Left ventricle myocardium inferior (tissue), 1 donor: ENCODE data around the gene DGKD. TPM values are rescaled to one million over a fixed set of nuclear protein-coding genes. Genes with fewer than 3 reads are reported as not detected.
A peak's percentile ranks its signal among the peaks of the same experiment; 100 is the strongest.

ENCODE experiments used
- DNase-seq: peaks from one replicate; pipeline ENCODE4 v3.0.0-alpha.2; 2020
- H3K27ac ChIP-seq: fragments of 200-600 bp; replicated peaks from 2 replicates; pipeline ENCODE4 v1.8.0; 2021
- H3K27me3 ChIP-seq: fragments of 200-600 bp; 2 replicates; pipeline ENCODE4 v1.8.0; 2021; ENCODE audit warnings: low read depth
- H3K36me3 ChIP-seq: fragments of 200-600 bp; 2 replicates; pipeline ENCODE4 v1.8.0; 2021
- H3K4me1 ChIP-seq: fragments of 200-600 bp; 2 replicates; pipeline ENCODE4 v1.8.0; 2021
- H3K4me3 ChIP-seq: fragments of 200-600 bp; 2 replicates; pipeline ENCODE4 v1.8.0; 2021; ENCODE audit warnings: mild to moderate bottlenecking, moderate library complexity
- H3K9me3 ChIP-seq: fragments of 200-600 bp; replicated peaks from 2 replicates; pipeline ENCODE4 v1.8.0; 2021
- intact Hi-C: fragments of 100-400 bp; cut with micrococcal nuclease; formaldehyde crosslinking; loops from one replicate; pipeline ENCODE4 v1.11.0; 2022
- total RNA-seq: library from RNA; stranded (reverse); fragmentation: NEBNext Ultra II Directional; extraction: Animal tissue kit (Norgen Biotek cat#: 25700); gene quantifications from one replicate; pipeline ENCODE4 v1.2.1, GENCODE V29; 2021
- TF ChIP-seq, protein P1 (sequence below): fragments of 200-600 bp; IDR thresholded peaks from 2 replicates; pipeline ENCODE4 v1.8.0; 2021; ENCODE audit warnings: antibody characterized with exemption, mild to moderate bottlenecking, borderline replicate concordance
- donor health status: DM: no; HTN: yes; CAD: no; lungs with severe emphysema.

DGKD gene
- total RNA-seq, 1 donor from 2014 or later, result 41.7 TPM

DNA sequence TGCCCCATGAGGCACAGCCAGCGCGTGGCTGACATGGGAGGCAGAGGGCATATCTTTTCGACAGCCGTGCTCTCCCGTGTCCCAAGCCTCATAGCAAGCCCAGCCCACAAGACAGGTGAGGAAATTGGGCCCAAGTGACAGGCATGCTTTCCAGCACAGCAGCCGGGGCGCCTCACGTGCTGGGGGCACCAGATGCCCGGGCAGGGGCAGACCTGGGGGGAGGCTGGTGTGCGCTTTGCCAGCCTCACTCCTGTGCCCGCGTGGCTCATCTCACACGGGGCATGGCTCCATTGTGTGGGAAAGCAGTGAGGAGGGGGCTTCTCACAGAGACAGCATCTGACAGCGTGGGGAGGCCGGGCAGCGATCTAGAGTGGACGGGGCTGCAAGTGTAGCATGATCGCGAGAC, 119.1 kb downstream of the DGKD start:
- TF ChIP-seq, protein P1, sequence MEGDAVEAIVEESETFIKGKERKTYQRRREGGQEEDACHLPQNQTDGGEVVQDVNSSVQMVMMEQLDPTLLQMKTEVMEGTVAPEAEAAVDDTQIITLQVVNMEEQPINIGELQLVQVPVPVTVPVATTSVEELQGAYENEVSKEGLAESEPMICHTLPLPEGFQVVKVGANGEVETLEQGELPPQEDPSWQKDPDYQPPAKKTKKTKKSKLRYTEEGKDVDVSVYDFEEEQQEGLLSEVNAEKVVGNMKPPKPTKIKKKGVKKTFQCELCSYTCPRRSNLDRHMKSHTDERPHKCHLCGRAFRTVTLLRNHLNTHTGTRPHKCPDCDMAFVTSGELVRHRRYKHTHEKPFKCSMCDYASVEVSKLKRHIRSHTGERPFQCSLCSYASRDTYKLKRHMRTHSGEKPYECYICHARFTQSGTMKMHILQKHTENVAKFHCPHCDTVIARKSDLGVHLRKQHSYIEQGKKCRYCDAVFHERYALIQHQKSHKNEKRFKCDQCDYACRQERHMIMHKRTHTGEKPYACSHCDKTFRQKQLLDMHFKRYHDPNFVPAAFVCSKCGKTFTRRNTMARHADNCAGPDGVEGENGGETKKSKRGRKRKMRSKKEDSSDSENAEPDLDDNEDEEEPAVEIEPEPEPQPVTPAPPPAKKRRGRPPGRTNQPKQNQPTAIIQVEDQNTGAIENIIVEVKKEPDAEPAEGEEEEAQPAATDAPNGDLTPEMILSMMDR, result no peak
- Histone ChIP-seq H3K9me3 (no peaks in the 10 kb centered on the region), H3K27me3 (no peaks in the 10 kb centered on the region), H3K4me3 (no peak overlapping the region), H3K4me1 (peaks cover 29% of the 10 kb centered on the region), H3K36me3 (peaks cover 61% of the 10 kb centered on the region), H3K27ac (peak overlapping the region; percentile 67)
- intact Hi-C loops, result no loop called here
- DNase-seq, result no peak

DNA sequence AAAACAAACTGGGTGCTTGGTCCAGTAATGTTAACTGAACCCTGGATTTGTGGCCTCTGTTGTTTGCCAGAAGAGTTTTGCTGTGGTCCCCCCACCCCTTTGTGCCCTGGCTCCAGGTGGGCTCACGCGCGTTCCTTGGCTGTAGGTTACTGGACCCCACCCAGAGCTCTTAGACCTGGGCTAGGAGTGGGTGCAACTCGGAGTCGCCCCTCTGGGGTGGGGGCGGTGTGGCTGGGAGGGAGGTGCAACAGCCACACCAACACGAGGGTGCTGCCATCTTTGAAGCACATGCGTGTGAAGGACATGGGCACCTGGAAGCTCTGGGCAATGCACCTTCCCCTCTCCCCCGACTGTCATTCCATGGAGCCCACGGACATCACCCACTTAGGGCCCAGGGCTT, 119.6 kb downstream of the DGKD start:
- TF ChIP-seq, protein P1, result no peak
- no peak overlapping the region for H3K4me3 ChIP-seq
- H3K36me3 ChIP-seq, result peaks cover 60% of the 10 kb centered on the region
- H3K9me3 ChIP-seq, result no peaks in the 10 kb centered on the region
- H3K27me3 ChIP-seq, result no peaks in the 10 kb centered on the region
- DNase-seq, result no peak
- intact Hi-C loops, result no loop called here
- peak overlapping the region; percentile 67 for H3K27ac ChIP-seq
- peaks cover 24% of the 10 kb centered on the region for H3K4me1 ChIP-seq

DNA sequence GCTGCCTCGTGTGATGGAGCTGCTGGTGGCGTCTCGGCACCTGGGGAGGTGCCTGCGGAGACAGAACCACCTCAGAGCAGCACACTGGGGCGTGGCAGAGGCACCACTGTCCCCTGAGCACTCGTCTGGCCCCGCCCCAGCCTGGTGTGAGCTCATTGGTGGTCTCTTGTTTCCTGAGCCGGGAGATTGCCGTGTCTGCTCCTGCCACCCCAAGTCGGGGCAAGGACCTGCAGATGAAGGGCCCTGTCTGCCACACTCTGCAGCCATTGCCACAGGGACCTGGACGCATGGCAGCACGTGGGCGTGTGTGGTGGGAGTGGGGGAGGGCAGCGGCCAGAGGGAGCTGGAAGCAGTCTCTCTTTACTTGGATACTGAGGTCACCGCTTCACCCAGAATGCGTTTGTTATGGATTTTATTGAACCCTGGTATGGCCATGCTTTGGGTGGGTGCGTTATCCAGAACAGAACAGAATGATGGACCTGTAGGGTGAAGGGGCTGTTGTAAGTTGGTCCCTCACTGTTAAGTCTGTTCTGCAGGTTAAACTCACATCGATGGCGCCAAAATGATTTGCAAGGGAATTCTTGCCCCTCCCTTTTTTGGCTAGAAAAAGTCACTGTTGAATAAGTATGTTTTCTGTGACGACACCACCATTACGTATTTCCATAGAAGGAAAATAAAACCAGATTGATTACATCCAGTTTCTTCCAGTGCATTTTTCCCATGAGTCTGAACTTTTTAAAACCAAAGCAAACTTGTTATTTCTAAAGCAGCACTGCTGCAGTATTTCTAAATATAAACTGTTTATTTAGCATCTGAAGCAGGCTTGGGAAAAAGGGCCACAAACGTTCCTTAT, 120.2 kb downstream of the DGKD start:
- Histone ChIP-seq H3K27ac (peak overlapping the region; percentile 67), H3K27me3 (no peaks in the 10 kb centered on the region), H3K9me3 (no peaks in the 10 kb centered on the region), H3K4me1 (peaks cover 17% of the 10 kb centered on the region), H3K4me3 (no peak overlapping the region), H3K36me3 (peaks cover 60% of the 10 kb centered on the region)
- intact Hi-C loops, result no loop called here
- TF ChIP-seq, protein P1, result no peak
- no peak for DNase-seq

DNA sequence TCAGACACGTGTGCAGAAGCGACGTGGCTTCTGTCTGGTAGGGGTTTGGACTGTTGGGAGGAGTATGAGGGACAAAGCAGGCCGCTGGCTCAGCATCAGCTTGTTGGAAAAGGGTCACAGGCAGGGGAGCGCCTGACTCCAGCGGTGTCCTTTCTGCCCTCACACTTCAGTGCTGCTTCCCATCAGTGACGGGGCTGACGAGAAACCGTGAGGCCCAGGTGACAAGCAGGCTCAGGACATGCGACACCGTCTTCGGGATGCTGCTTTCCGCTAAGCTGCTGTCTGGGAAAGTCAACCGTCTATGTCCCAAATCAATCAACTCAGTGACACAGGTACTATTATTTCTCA, 121.7 kb downstream of the DGKD start:
- Histone ChIP-seq H3K4me1 (peaks cover 2% of the 10 kb centered on the region), H3K4me3 (no peak overlapping the region), H3K36me3 (peaks cover 72% of the 10 kb centered on the region), H3K27ac (no peak overlapping the region), H3K27me3 (no peaks in the 10 kb centered on the region), H3K9me3 (no peaks in the 10 kb centered on the region)
- DNase-seq, result no peak
- intact Hi-C loops, result no loop called here
- TF ChIP-seq, protein P1, result no peak

DNA sequence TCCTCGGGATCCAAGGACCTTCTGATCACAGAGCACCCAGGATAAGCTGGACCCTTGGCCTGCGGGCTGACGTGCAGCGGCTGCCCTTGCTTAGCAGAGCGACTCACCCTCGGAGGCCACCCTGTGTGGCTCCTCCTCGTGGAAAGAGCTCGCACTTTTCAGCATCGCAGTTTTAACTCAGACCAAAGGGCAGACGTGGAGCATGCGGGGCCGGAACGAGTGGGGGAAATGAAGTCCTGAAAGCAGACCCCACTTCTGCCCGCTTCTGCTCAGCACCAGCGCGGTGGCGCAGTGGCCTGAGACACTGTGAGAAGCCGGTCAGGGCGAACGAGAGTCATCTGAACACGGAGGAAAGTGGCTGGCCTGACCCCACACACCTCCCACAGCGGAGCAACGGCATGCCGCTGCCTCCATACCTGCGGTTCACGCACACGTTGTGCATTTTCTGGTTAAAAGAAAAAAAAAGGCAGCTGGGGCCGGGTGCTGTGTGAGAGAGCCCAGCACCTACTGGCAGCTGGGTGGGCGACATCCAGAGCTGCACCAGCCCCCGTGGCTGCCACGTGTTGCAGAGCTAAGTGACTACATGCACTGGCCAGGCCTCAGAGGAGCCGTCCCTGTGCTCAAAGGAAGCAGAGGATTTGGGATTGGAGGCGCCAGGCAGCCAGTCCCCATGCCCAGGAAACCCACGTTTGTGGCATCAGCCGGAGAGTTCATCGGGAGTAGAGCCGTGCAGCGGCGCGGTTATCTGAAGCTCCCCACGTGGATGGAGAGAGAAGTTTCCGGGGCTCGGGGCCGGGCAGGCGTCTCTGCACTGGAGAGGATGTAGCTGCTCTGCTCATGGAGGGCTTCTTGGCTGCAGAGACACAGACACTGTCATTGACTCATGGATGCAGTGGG, 122.6 kb downstream of the DGKD start:
- no peak for DNase-seq
- Histone ChIP-seq H3K27me3 (no peaks in the 10 kb centered on the region), H3K4me3 (no peak overlapping the region), H3K9me3 (no peaks in the 10 kb centered on the region), H3K36me3 (peaks cover 80% of the 10 kb centered on the region), H3K27ac (no peak overlapping the region), H3K4me1 (no peaks in the 10 kb centered on the region)
- TF ChIP-seq, protein P1, result no peak
- intact Hi-C loops, result no loop called here
